Glutamatergic neuron (in vitro differentiated cells): ENCODE results near the gene ACAP3. TPM values are rescaled to one million over a fixed set of nuclear protein-coding genes. Genes with fewer than 3 reads are reported as not detected.

Experiments used
- DNase-seq: peaks from one replicate; pipeline ENCODE4 v3.0.0; 2022
- H3K27ac Mint-ChIP-seq: one replicate; pipeline ENCODE4 v1.8.0; 2020; ENCODE audit warnings: mild to moderate bottlenecking, mixed read lengths, inconsistent platforms; ENCODE audit not compliant: unreplicated experiment
- H3K27me3 Mint-ChIP-seq: one replicate; pipeline ENCODE4 v1.8.0; 2020; ENCODE audit warnings: mild to moderate bottlenecking, moderate library complexity, mixed read lengths, inconsistent platforms; ENCODE audit not compliant: unreplicated experiment
- H3K36me3 Mint-ChIP-seq: one replicate; pipeline ENCODE4 v1.8.0; 2020; ENCODE audit warnings: mild to moderate bottlenecking, mixed read lengths, inconsistent platforms; ENCODE audit not compliant: unreplicated experiment
- H3K4me1 Mint-ChIP-seq: one replicate; pipeline ENCODE4 v1.8.0; 2020; ENCODE audit warnings: mild to moderate bottlenecking, low read depth, mixed read lengths, inconsistent platforms; ENCODE audit not compliant: unreplicated experiment
- H3K4me3 Mint-ChIP-seq: one replicate; pipeline ENCODE4 v1.8.0; 2020; ENCODE audit warnings: mild to moderate bottlenecking, mixed read lengths, inconsistent platforms; ENCODE audit not compliant: unreplicated experiment
- H3K9me3 Mint-ChIP-seq: one replicate; pipeline ENCODE4 v1.8.0; 2020; ENCODE audit warnings: mild to moderate bottlenecking, moderate library complexity, mixed read lengths, inconsistent platforms; ENCODE audit not compliant: unreplicated experiment
- CTCF ChIP-seq: fragments of 200-600 bp; sonication (generic); IDR thresholded peaks from one replicate; pipeline ENCODE4 v1.5.0; 2021; ENCODE audit not compliant: partially characterized antibody, unreplicated experiment
- total RNA-seq: library from RNA; stranded (reverse); fragmentation: NEBNext Ultra II Directional; extraction: Animal tissue kit (Norgen Biotek cat#: 25700); gene quantifications from one replicate; pipeline ENCODE4 v1.2.1, GENCODE V29; 2021; ENCODE audit not compliant: unreplicated experiment

Gene ACAP3
- total RNA-seq, 1 donor from 2014 or later = 1,099 TPM

DNA sequence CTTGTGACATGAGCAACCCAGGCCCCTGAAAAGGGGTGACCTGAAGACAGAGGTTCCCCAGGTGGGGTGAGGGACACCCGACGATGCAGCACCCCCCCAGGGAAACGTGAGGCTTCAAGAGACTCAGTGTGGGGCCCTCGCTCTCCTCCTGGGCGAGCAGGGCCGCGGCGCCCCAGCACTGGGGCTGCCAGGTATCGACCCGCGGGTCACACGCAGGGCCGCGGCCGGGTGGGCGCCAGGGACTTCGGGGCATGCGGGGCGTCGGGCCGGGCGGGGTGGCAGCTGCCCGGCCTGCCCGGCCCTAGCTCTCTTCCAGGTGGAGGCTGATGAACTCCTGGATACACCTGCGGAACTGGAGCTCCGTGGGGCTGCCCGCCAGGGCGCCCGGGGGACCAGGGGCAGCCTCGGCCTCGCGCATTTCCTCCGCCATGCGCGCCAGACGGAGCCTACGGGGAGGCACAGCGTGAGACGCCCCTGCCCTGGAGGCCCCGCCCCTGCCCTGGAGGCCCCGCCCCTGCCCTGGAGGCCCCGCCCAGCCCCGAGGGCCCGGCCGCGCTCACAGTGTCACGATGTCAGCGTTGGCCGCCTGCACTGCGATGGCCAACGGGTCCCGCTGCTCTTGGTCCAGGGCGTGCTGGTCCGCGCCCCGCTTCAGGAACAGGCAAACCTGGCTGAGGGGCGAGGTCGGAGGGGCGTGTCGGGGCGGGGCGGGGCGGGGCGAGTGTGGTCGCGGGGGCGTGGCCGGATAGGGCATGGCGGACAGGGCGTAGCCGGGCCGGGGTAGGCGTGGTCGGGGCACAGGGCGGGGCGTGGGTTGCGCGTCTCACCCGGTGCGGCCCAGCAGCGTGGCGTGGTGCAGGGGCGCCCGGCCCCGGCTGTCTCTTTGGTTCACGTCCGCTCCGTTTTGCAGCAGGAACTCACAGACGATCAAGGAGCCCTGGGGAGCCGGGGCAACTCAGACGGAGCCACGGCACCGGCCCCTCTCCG is 14.2 kb downstream of the ACAP3 start:
- peaks cover 2% of the 10 kb centered on the region for H3K4me1 Mint-ChIP-seq
- TF ChIP-seq CTCF = no peak

DNA sequence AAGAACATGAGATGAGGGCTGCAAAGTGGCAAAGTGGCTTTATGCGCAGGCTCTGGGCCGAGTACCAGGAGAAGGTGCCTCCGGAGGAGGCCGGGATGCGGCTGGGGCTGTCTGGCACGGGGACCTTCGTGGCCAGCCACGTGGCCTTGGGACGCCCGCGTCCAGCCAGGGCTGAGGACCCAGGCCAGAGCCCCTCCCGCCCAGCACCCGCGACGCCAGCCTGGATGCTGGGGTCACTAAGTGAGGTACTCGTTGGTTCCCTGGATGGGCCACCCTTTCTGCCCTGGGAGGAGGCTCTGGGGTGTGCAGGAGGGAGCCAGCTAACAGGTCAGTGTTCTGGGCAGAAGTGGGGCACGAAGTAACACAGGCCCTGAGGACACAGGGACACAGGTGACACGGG is 14.9 kb downstream of the ACAP3 start:
- Mint-ChIP-seq H3K4me3 (no peak overlapping the region), H3K9me3 (peaks cover 7% of the 10 kb centered on the region)

More for the DNA sequence above, 14.2 kb downstream of the ACAP3 start:
- peak; percentile 65 for DNase-seq
- H3K4me3 Mint-ChIP-seq = no peak overlapping the region
- H3K27me3 Mint-ChIP-seq = peaks cover 26% of the 10 kb centered on the region
- H3K9me3 Mint-ChIP-seq = peaks cover 10% of the 10 kb centered on the region
- no peak overlapping the region for H3K27ac Mint-ChIP-seq
- no peaks in the 10 kb centered on the region for H3K36me3 Mint-ChIP-seq

DNA sequence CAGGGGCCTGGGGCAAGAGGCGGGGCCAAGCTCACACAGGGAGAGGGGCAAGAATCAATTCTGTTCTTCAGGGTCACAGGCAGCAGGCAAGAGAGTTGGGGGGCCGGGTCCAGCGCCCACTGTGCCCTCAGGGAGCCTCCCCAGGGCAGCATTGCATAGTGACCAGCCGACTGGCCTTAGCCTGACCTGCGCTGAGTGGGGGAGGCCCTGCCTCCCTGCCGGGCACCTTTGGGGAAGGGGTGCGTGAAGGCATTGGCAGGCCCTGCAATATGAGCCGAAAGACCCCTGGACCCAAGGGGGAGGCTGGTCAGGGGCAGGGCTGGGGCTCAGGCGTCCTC is 15.3 kb downstream of the ACAP3 start:
- no peak for TF ChIP-seq CTCF
- H3K36me3 Mint-ChIP-seq = no peaks in the 10 kb centered on the region
- peaks cover 23% of the 10 kb centered on the region for H3K27me3 Mint-ChIP-seq
- DNase-seq = peak; percentile 15
- H3K27ac Mint-ChIP-seq = peak overlapping the region; percentile 82
- peaks cover 2% of the 10 kb centered on the region for H3K4me1 Mint-ChIP-seq
- no peak overlapping the region for H3K4me3 Mint-ChIP-seq
- peaks cover 7% of the 10 kb centered on the region for H3K9me3 Mint-ChIP-seq

More for the DNA sequence above, 14.9 kb downstream of the ACAP3 start:
- H3K36me3 Mint-ChIP-seq = no peaks in the 10 kb centered on the region
- H3K27ac Mint-ChIP-seq = peak overlapping the region; percentile 59
- DNase-seq = peak; percentile 18
- no peak for TF ChIP-seq CTCF
- peaks cover 23% of the 10 kb centered on the region for H3K27me3 Mint-ChIP-seq
- H3K4me1 Mint-ChIP-seq = peaks cover 2% of the 10 kb centered on the region

- TF ChIP-seq CTCF = peak; percentile 75
- DNase-seq = peak; percentile 83
- peaks cover 23% of the 10 kb centered on the region for H3K27me3 Mint-ChIP-seq
- H3K4me3 Mint-ChIP-seq = no peak overlapping the region
- peaks cover 2% of the 10 kb centered on the region for H3K4me1 Mint-ChIP-seq
- H3K36me3 Mint-ChIP-seq = no peaks in the 10 kb centered on the region
- H3K27ac Mint-ChIP-seq = peak overlapping the region; percentile 82
- H3K9me3 Mint-ChIP-seq = peaks cover 7% of the 10 kb centered on the region
Measured at GRCh38 chr1:1291548-1292441, 15.9 kb downstream of the ACAP3 start.
